Stimulated activated memory B cell treated with anti-CD40 and anti-IgM and Interleukin-4, amounts not matched to agents 10 μg/mL and 1 μg/mL and 100 μg/mL, for 72 hours (primary cell): ENCODE results near the gene PPP1R14B.

Experiments
- ATAC-seq: fragments of 150-1000 bp; cut with Tn5 transposase; 2 replicates; pipeline ENCODE4 v1.10.0; 2021
- H3K27ac Mint-ChIP-seq: one replicate; pipeline ENCODE4 v1.8.0; 2022; ENCODE audit warnings: mild to moderate bottlenecking, mixed read lengths
- H3K27me3 Mint-ChIP-seq: one replicate; pipeline ENCODE4 v1.8.0; 2022; ENCODE audit warnings: mixed read lengths
- H3K36me3 Mint-ChIP-seq: one replicate; pipeline ENCODE4 v1.8.0; 2022; ENCODE audit warnings: mixed read lengths
- H3K4me1 Mint-ChIP-seq: one replicate; pipeline ENCODE4 v1.8.0; 2022; ENCODE audit warnings: mixed read lengths
- H3K4me3 Mint-ChIP-seq: one replicate; pipeline ENCODE4 v1.8.0; 2022; ENCODE audit warnings: mild to moderate bottlenecking, moderate library complexity, mixed read lengths
- H3K9me3 Mint-ChIP-seq: one replicate; pipeline ENCODE4 v1.8.0; 2022; ENCODE audit warnings: mixed read lengths

Gene PPP1R14B, protein sequence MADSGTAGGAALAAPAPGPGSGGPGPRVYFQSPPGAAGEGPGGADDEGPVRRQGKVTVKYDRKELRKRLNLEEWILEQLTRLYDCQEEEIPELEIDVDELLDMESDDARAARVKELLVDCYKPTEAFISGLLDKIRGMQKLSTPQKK

GRCh38 chr11:64246871-64247728 lies at the start of gene PPP1R14B:
PPP1R14B (minus strand) TSS chr11:64246943; CDS start chr11:64246673, 270 bp downstream.
- Mint-ChIP-seq H3K27me3 (no peaks in the 10 kb centered on the region), H3K4me1 (peaks cover 64% of the 10 kb centered on the region), H3K9me3 (no peaks in the 10 kb centered on the region), H3K4me3 (peak within 1 kb of the TSS; percentile 95), H3K36me3 (peaks cover 18% of the 10 kb centered on the region), H3K27ac (peak within 1 kb of the TSS; percentile 88)
- peak; percentile 72 for ATAC-seq

DNA sequence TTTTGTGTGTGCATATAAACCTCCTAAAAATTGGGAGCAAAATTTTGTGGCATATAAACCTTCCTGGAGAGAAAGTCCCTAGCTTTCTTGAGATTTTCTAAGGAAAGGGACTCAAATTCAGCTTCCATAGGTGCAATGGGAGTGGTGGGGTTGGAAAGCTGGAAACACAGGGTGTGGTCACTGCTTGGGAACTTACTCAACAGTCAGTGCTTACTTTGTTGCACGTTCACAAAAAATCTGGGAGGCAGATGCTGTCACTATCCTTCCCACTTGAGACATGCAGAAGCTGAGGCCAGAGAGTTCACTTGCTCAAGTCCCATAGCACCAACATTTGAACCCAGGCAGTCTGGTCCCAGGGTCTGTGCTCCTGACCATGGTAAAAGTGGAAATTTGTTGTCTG lies 49.5 kb upstream of the PPP1R14B start:
- Mint-ChIP-seq H3K4me3 (no peak overlapping the region), H3K9me3 (no peaks in the 10 kb centered on the region), H3K36me3 (no peaks in the 10 kb centered on the region), H3K27ac (no peak overlapping the region), H3K4me1 (peaks cover 35% of the 10 kb centered on the region), H3K27me3 (peaks cover 91% of the 10 kb centered on the region)
- no peak for ATAC-seq

- peaks cover 35% of the 10 kb centered on the region for H3K4me1 Mint-ChIP-seq
- peaks cover 91% of the 10 kb centered on the region for H3K27me3 Mint-ChIP-seq
- H3K4me3 Mint-ChIP-seq: no peak overlapping the region
- no peak overlapping the region for H3K27ac Mint-ChIP-seq
- ATAC-seq: no peak
- peaks cover 2% of the 10 kb centered on the region for H3K36me3 Mint-ChIP-seq
- no peaks in the 10 kb centered on the region for H3K9me3 Mint-ChIP-seq
Observed at GRCh38 chr11:64295760-64296159, 49.0 kb upstream of the PPP1R14B start.

- H3K36me3 Mint-ChIP-seq: peaks cover 8% of the 10 kb centered on the region
- H3K4me3 Mint-ChIP-seq: no peak overlapping the region
- no peak for ATAC-seq
- H3K27me3 Mint-ChIP-seq: peaks cover 89% of the 10 kb centered on the region
- peaks cover 28% of the 10 kb centered on the region for H3K4me1 Mint-ChIP-seq
- H3K27ac Mint-ChIP-seq: no peak overlapping the region
- no peaks in the 10 kb centered on the region for H3K9me3 Mint-ChIP-seq
Observed at GRCh38 chr11:64294774-64295173, 48.0 kb upstream of the PPP1R14B start.

DNA sequence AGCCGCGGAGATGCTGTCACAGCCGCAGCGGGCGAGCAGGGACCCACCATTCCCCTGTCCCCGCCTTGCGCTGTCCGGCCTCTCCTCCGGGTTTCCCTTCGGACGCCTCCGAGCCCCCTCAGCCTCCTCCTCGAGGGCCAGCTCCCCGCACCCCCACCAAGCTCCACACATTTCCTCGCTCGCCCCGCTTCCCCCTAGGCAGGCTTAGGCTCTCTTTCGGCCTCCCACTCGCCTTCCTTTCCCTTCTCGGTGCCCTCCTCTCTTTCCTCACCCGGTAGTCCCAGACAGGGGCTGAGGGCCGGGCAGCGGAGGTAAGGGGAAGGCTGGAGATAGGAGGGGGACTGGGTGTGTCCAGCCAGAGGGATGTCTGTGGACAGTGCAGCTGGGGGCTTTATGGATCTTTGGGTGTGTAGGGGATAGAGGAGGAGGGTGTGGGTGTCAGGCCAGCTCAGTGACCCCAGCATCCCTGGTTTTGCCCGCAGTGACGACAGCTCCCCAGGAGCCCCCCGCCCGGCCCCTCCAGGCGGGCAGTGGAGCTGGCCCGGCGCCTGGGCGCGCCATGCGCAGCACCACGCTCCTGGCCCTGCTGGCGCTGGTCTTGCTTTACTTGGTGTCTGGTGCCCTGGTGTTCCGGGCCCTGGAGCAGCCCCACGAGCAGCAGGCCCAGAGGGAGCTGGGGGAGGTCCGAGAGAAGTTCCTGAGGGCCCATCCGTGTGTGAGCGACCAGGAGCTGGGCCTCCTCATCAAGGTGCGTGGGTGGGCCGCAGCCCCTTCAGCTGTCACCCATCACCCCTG lies 45.9 kb upstream of the PPP1R14B start:
- H3K27me3 Mint-ChIP-seq: peaks cover 68% of the 10 kb centered on the region
- no peaks in the 10 kb centered on the region for H3K9me3 Mint-ChIP-seq
- H3K36me3 Mint-ChIP-seq: peaks cover 17% of the 10 kb centered on the region
- ATAC-seq: peak; percentile 40
- peaks cover 18% of the 10 kb centered on the region for H3K4me1 Mint-ChIP-seq
- peak overlapping the region; percentile 68 for H3K4me3 Mint-ChIP-seq
- no peak overlapping the region for H3K27ac Mint-ChIP-seq

GRCh38 chr11:64291752-64292459 lies 45.2 kb upstream of the PPP1R14B start:
- H3K9me3 Mint-ChIP-seq: no peaks in the 10 kb centered on the region
- peak overlapping the region; percentile 68 for H3K4me3 Mint-ChIP-seq
- no peak overlapping the region for H3K27ac Mint-ChIP-seq
- peaks cover 61% of the 10 kb centered on the region for H3K27me3 Mint-ChIP-seq
- ATAC-seq: peak; percentile 47
- peaks cover 17% of the 10 kb centered on the region for H3K36me3 Mint-ChIP-seq
- peaks cover 16% of the 10 kb centered on the region for H3K4me1 Mint-ChIP-seq

DNA sequence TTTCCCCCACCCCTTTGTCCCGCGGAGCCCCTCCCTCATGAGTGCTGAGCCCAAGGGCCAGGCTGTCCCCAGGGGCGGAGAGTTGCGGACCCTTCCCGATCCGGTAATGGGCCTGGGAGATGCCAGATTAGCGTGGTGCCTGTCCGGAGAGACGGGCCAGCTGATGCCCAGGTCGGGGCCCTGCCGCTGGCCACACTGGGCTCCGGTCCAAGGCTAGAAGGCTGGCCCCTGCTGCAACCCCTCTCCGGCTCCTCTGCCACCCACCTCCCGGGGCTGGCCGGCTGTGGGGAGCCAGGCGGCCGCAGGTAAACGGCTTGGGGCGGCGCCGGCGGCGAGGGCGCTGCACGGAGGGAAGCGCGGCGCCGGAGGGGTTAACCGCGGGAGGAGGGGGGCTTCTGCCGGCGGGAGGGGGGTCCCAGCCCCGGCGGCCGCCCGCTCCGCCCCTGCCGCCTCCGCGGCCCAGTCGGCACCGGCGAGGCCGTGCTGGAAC lies 44.6 kb upstream of the PPP1R14B start, which contains the start of gene KCNK4:
Gene KCNK4 (plus strand): TSS at position 41 of the 490 bp plus-strand sequence. CDS start 1,717 bp downstream, outside the sequence.
- ATAC-seq: no peak
- peak within 1 kb of the TSS; percentile 71 for H3K4me3 Mint-ChIP-seq
- peak within 1 kb of the TSS; percentile 49 for H3K27ac Mint-ChIP-seq
- H3K4me1 Mint-ChIP-seq: peaks cover 22% of the 10 kb centered on the region
- no peaks in the 10 kb centered on the region for H3K9me3 Mint-ChIP-seq
- H3K36me3 Mint-ChIP-seq: peaks cover 17% of the 10 kb centered on the region
- peaks cover 55% of the 10 kb centered on the region for H3K27me3 Mint-ChIP-seq

DNA sequence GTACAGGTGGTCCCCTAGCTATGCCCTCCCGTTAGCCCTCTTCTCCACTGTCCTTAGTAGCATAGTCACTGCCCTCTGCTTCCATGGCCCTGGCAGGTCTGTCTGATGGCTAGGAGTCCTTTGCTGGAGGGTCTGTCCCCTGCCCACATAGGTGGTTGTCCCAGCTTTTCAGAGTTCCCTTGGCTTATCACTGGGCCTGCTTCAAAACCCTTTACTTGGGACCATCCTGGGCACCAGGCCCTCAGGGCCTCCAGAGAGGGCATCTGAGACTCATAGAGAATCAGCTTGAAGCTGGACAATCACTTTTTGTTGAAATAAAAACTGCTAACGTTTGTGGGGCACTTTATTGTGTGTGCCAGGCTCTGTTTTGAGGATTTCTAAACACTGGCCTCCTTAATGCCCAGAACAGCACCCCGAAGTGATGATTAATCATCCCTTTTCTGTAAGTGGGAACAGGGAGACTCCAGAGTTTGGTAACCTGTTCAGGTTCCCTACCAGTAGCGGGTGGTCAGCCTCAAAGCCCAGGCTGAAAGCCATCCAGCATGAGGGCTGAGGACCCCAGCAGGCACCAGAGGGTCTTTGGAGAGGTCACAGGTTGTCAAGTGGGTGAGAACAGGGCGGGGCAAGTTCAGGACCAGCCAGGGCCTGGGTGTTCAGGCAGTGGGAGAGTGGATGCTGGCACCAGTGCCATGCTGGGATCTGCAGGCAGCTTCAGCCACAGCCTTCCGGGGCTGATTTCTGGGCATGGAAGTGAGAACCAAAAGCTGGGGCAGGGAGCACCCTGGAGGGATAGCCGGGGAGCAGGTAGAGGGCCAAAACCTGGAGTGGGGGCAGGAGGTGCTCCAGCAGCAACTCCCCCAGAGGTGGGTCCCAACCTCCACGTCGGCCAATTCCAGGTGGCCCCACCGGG lies 43.9 kb upstream of the PPP1R14B start:
- Mint-ChIP-seq H3K27ac (peak overlapping the region; percentile 49), H3K4me1 (peaks cover 25% of the 10 kb centered on the region), H3K27me3 (peaks cover 48% of the 10 kb centered on the region), H3K9me3 (no peaks in the 10 kb centered on the region), H3K4me3 (peak overlapping the region; percentile 71), H3K36me3 (peaks cover 17% of the 10 kb centered on the region)
- ATAC-seq: no peak

DNA sequence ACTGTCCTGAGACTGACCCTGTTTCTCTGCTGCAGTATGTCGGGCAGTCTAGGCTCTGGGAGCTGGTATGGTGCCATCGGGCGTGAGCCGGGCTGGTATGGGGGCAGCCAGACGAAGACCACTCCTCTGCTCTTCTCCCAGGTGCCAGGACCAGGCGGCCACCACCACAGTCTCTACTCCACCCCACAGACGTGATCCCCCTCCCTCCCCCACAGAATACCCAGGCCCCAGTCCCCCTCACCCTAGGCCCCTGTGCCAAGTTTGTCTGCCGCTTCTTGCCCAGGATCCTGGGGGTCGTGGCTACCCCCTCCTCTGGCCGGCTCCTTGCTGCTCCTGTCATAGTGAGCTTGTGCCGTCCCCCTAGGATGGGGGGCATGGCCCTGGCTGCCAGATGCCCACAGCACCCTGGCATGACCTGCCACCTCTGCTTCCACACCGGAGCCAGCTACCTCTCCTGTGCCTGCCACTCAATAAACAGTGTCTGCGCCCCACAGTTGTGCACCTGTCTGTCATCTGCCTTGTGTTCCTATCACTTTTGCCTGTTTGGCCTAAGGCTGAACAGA lies 42.3 kb upstream of the PPP1R14B start:
- no peak for ATAC-seq
- Mint-ChIP-seq H3K36me3 (peaks cover 17% of the 10 kb centered on the region), H3K4me3 (no peak overlapping the region), H3K27me3 (peaks cover 32% of the 10 kb centered on the region), H3K4me1 (peaks cover 27% of the 10 kb centered on the region), H3K27ac (no peak overlapping the region), H3K9me3 (no peaks in the 10 kb centered on the region)

DNA sequence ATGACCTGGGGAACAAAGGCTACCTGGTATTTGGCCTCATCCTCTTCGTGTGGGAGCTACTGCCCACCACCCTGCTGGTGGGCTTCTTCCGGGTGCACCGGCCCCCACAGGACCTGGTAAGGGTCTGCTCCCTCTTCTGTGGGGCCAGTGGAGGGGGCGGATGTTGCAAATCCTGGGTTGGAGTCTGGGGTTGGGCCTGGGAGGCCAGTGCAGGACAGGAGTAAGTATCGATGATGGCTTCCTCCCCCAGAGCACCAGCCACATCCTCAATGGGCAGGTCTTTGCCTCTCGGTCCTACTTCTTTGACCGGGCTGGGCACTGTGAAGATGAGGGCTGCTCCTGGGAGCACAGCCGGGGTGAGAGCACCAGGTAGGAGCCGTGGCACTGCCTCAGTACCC lies 41.6 kb upstream of the PPP1R14B start:
- Mint-ChIP-seq H3K36me3 (peaks cover 17% of the 10 kb centered on the region), H3K9me3 (no peaks in the 10 kb centered on the region), H3K27me3 (peaks cover 25% of the 10 kb centered on the region), H3K4me1 (peaks cover 34% of the 10 kb centered on the region), H3K27ac (no peak overlapping the region), H3K4me3 (no peak overlapping the region)
- ATAC-seq: no peak

DNA sequence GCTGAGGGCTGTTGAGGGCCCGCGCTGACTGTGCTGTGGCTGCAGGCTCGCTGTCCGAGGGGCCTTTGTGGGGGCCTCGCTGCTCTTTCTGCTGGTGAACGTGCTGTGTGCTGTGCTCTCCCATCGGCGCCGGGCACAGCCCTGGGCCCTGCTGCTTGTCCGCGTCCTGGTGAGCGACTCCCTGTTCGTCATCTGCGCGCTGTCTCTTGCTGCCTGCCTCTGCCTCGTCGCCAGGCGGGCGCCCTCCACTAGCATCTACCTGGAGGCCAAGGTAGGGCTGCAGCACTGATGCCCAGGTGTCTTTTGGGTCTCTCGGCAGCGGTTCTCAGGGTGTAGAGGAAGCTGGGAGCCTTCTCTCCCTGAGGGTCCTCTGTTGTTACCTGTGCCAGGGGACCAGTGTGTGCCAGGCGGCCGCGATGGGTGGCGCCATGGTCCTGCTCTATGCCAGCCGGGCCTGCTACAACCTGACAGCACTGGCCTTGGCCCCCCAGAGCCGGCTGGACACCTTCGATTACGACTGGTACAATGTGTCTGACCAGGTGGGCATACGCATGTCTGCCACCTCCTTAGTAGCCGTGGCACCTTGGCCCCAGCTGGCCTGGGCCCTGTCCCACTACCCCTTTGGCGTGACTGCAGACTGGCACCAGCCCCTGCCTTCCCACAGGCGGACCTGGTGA lies 41.1 kb upstream of the PPP1R14B start:
- Mint-ChIP-seq H3K36me3 (peaks cover 20% of the 10 kb centered on the region), H3K27me3 (peaks cover 20% of the 10 kb centered on the region), H3K9me3 (no peaks in the 10 kb centered on the region), H3K27ac (no peak overlapping the region), H3K4me3 (no peak overlapping the region), H3K4me1 (peaks cover 39% of the 10 kb centered on the region)
- ATAC-seq: no peak

DNA sequence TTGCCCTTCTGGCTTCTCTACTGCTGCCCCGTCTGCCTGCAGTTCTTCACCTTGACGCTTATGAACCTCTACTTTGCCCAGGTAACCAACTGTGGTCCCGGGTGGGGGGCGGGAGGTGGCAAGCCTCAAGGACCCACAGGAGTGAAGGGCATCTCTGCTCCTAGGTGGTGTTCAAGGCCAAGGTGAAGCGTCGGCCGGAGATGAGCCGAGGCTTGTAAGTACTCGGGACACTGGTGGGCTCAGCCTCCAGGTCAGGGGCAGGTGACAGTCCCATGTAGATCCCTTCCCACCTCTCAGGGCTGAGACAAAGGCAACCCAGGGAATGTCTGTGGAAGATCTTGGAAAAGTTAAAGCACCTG lies 40.0 kb upstream of the PPP1R14B start:
- no peaks in the 10 kb centered on the region for H3K9me3 Mint-ChIP-seq
- H3K4me1 Mint-ChIP-seq: peaks cover 39% of the 10 kb centered on the region
- H3K27ac Mint-ChIP-seq: peak overlapping the region; percentile 65
- ATAC-seq: no peak
- H3K4me3 Mint-ChIP-seq: peak overlapping the region; percentile 94
- H3K36me3 Mint-ChIP-seq: peaks cover 27% of the 10 kb centered on the region
- peaks cover 13% of the 10 kb centered on the region for H3K27me3 Mint-ChIP-seq
